NCI-H774 (cell line): ENCODE results near the gene VPS33A.
"Not testable (repeated sequence)": the region's sequence is repeated elsewhere in the genome, so short reads cannot be mapped to it uniquely, and the experiment has no call there.

Experiments used
- DNase-seq: peaks from one replicate; lab custom pipeline; 2025; lab: John Stamatoyannopoulos, UW

Gene VPS33A

DNA sequence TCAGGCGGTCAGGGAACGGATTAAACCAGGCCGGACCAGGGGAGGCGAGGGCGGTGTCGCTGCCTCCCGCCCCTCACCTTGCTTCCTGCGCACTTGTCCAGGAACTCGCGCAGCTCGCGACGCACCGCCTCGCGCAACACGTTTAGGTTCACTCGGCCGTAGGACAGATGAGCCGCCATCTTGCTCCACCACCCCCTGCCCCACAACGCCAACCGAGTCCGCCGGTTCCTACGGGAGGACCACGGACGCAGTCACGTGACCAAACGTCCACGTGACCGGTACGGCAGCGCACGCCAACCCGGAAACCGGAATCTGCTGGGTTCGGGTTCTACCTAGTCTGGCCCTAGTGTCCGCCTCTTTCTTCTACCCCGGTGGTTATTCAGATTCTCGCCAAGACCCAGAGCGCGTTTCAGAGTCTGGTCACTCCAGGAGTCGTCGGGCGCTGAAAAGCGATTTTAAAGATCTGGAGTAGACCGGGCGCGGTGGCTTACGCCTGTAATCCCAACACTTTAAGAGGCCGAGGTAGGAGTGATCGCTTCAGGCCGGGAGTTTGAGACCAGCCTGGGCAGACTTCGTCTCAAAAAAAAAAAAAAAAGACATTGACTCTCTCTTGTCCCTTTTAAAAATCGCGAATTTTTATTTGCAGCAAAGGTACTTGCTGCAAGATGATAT, at the start of gene VPS33A:
TSS of gene VPS33A (minus strand) at position 265 of the 672 bp plus-strand sequence. CDS start at position 179, 86 bp downstream.
- DNase-seq = peak; percentile 98

DNA sequence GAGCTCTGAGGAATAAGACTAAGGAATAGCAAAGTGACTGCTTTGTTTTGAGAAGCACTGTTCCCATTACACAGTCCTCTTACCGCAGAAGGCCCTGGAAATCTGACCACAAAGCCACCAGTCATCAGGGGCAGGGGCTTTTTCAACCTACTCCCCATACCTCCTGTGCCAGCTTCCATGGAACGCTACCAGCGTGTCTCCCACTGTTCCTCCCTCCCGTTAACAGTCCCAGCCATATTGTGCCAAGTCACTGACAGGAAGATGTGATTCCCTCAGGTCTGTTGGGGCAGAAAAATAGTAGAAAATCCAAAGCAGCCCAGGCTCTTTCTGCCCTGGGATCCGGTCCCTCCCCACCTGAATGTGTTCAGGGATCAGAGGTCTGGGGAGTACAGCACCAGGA, 46.6 kb upstream of the VPS33A start:
- no peak for DNase-seq

DNA sequence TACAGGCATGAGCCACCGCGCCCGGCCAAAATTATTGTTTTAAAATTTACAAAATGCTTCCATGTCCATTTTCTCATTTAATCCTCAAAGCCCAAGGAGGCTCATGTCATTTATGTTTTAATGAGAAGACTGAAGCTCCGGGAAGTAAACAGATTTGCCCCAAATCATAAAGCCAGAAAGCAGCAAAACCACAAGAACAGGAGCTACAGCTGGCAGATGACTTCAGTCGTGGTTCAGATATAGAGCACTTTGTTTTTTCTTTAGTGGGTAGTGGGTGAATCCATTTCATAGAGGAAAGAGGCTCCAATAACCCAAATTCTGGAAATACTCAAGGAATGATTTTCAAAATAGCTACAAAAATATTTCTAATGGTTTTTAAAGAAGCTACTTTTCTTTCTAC, 45.4 kb upstream of the VPS33A start:
- DNase-seq = no peak

DNA sequence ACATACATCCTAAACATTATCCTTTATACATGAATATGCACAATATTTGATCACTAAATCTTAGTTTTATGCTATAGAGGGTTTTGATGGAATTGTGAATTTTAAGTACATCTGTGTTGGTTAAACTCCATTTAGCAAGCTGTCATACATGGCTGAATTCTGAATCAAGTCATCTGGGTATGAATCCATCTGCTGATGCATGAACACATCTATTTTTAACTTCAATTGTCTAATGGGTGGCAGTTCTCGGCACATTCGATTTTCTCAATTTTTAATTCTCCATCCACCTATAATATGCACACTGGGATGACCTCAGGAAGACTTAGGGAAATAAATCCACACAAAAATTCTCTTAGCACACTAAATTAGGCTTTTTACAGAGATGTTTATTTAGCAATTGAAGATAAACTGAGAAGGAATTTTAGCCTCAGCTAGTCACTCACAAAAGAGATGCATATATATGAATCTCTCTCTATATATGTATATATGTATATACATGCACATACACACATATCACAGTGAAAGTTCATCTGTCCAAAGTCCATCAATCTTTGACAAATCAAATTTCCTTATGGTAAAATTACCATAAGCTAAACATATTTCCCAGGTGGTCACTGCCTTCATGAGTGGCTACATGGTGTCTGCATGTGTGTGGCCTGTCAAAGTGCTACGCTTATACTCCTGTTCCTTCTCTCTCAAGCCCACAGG, 44.5 kb upstream of the VPS33A start:
- DNase-seq = no peak

DNA sequence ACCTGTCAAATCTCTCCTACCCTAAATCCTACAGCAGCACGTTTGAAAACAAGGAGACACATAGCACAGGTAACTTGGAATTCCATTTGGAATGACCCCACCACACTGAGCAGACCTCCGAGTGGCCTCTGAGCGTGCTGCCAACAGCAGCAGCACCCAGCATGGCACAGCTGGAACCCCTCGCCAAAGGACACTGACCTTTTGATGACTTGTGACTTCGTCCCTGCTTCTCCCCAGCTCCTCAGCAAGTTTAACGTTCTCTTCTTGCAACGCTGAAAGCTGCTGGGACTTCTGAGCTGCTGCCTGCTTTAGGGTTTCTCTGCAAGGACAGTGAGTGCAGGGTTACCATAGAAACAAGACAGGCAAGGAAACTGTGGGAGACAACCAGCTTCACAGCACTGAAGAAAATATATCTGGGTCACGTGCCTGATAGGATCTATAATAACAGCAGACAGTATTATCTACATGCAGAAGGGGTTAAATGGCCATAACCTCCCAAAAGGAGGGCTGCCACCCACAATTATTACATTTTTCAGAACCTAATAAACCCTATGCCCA, 43.3 kb upstream of the VPS33A start:
- DNase-seq = no peak

- DNase-seq = no peak
Measured at GRCh38 chr12:122308811-122309210, 42.5 kb upstream of the VPS33A start.

GRCh38 chr12:122306407-122306806, 40.1 kb upstream of the VPS33A start:
- DNase-seq = no peak

GRCh38 chr12:122304924-122305323, 38.6 kb upstream of the VPS33A start:
- DNase-seq = no peak

DNA sequence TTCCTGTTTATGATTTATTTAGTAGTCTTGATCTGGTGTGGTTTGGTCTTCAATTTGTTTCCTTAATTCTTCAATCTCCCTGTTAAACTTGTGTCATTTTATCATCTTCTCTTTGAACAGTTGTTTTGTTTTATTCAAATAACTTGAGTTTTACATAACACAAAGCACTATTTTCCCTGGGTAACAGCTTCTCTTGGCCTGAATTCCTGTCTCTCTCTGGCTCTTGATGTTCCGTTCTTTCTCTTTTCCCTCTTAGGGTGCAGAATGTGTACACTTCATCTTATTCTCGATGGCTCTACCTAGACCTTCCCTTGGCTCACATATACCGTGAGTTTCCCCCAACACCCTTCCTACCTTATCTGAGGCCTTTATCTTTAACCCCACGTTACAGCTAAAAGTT, 36.8 kb upstream of the VPS33A start:
- no peak for DNase-seq

DNA sequence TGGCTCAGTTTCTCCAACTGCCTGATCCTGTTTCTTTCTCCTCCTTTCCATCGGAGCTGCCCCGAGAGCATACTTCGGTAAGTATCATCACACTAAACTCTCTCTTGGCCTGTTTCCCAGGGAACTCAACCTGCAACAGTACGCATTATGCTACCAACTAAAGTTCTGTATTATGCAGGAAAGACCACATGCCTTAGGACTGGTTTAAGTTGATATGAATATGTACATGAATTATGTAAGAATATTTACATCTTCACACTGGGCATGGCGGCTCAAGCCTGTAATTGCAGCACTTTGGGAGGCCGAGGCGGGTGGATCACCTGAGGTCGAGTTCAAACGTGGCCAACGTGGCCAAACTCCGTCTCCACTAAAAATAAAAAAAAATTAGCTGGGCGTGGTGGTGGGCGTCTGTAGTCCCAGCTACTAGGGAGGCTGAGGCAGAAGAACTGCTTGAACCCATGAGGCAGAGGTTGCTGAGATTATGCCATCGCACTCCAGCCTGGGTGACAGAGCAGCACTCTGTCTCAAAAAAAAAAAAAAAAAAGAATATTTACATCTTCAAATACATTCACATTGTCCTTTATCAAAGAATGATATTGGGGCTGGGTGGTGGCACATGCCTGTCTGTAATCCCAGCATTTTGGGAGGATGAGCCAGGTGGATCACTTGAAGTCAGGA, 31.9 kb upstream of the VPS33A start:
- no peak for DNase-seq

GRCh38 chr12:122297494-122297893, 31.2 kb upstream of the VPS33A start:
- DNase-seq = no peak

GRCh38 chr12:122295877-122296276, 29.6 kb upstream of the VPS33A start:
- no peak for DNase-seq

DNA sequence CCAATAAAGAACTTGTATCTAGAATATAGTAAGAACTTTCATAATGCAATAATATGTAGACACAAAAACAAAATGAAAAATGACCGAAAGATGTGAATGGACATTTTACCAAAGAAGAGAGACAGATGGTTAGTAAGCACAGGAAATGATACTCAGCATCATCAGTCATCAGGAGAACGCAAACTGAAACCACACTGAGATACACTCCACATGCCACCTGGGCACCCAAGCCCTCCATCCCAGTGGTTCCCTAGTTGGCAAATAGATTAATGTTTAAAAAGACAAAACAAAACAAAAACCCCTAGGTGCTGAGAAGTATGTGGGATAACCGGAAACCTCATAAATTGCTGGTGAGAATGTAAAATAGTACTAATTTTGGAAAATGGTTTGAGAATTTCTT, 26.8 kb upstream of the VPS33A start:
- DNase-seq = no peak

- DNase-seq = no peak
Measured at GRCh38 chr12:122291431-122291830, 25.1 kb upstream of the VPS33A start.

GRCh38 chr12:122283680-122284079, 17.4 kb upstream of the VPS33A start:
- no peak for DNase-seq

DNA sequence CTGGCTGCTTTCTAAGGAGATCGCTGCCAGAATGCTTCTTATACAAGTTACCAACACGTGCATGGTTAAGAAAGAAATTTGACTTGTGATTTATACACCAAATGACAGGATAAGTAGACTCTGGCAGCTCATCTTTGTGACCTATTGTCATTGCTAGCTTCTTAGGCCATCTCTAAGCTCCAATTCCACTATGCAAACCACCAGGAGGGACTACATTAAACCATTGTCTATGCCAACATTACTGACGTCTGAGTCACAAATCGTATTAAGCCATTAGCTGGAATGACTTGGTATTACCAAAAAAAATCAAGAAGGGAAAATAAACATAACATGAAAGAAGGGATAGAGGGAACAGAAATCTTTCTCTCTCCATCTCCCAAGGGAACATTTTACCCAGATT, 15.8 kb upstream of the VPS33A start:
- DNase-seq = no peak

- no peak for DNase-seq
Measured at GRCh38 chr12:122276242-122276641, 9.9 kb upstream of the VPS33A start.

GRCh38 chr12:122275459-122275858, 9.2 kb upstream of the VPS33A start:
- DNase-seq = no peak

DNA sequence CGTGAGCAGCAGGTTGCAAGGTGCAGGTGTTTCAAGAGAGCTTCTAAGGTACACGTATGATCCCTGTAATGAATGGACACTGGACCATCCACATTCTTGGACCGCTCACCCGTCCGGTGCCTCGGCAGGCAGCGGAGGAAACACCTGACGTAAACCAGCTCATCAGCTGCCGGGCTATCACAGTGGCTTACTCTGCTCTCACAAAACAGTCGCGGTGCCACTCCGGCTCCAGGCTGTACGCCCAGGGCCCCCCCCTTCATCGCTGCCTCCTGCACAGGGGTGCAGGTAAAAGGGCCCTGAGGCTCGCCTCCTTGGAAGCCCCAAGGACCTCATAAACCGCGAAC, 436 bp downstream of the VPS33A start:
- DNase-seq = peak; percentile 26

- no peak for DNase-seq
Measured at GRCh38 chr12:122265476-122265875, 818 bp downstream of the VPS33A start.

DNA sequence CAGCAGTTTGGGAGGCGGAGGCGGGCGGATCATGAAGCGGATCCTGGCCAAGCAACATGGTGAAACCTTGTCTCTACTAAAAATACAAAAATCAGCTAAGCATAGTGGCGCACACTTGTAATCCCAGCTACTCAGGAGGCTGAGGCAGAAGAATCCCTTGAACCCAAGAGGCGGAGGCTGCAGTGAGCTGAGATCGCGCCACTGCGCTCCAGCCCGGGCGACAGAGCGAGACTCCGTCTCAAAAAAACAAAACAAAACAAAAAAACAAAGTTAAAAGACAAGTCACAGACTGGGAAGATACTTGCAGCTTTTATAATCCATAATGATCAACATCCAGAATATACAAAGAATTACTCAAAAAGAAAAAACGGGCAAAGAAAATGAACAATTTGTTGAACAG, 5.6 kb downstream of the VPS33A start:
- not testable (repeated sequence) for DNase-seq

- not testable (repeated sequence) for DNase-seq
Measured at GRCh38 chr12:122258939-122259338, 7.4 kb downstream of the VPS33A start.

DNA sequence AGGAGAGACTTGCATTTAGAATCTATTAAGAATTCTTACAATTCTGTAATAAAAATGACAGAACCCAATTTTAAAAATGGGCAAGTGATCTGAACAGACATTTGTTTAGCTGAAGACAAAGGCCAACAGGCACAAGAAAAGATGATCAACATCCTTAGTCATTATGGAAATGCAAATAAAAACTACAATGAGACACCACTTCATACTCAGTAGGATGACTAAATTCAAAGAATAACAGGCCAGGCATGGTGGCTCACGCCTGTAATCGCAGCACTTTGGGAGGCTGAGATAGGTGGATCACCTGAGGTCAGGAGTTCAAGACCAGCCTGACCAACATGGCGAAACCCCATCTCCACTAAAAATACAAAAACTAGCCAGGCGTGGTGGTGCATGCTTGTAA, 7.8 kb downstream of the VPS33A start:
- DNase-seq = not testable (repeated sequence)
